ENCODE results near the gene DNAJC25.

DNAJC25 gene

GRCh38 chr9:111599092-111599954, 31.8 kb upstream of the DNAJC25 start, which contains the start of gene PTGR1:
Gene PTGR1, minus strand, starts transcription at chr9:111599647. Its CDS starts 2,225 bp downstream, at chr9:111597422.
- Histone ChIP-seq H3K27ac (peak within 1 kb of the TSS; percentile 58 to 91), H3K4me3 (peak within 1 kb of the TSS; percentile 86)
- TF ChIP-seq CTCF (IDR thresholded peaks at IDR 0.05), result no peak
- DNase-seq (ENCODE audit: low spot score), result peak; percentile 90

GRCh38 chr9:111599955-111600343, 31.2 kb upstream of the DNAJC25 start:
- DNase-seq (ENCODE audit: low spot score), result no peak
- no peak for TF ChIP-seq CTCF (IDR thresholded peaks at IDR 0.05)
- peak overlapping the region in 1 of 2 donors; percentile 91 for H3K27ac ChIP-seq
- peak overlapping the region; percentile 86 for H3K4me3 ChIP-seq

- H3K27ac ChIP-seq, result no peak overlapping the region
- H3K4me3 ChIP-seq, result no peak overlapping the region
- TF ChIP-seq CTCF (IDR thresholded peaks at IDR 0.05), result no peak
- no peak for DNase-seq (ENCODE audit: low spot score)
Observed at GRCh38 chr9:111601237-111602018, 29.7 kb upstream of the DNAJC25 start.

- no peak for TF ChIP-seq CTCF (IDR thresholded peaks at IDR 0.05)
- no peak for DNase-seq (ENCODE audit: low spot score)
- Histone ChIP-seq H3K27ac (no peak overlapping the region), H3K4me3 (no peak overlapping the region)
Observed at GRCh38 chr9:111603041-111603440, 28.1 kb upstream of the DNAJC25 start.

GRCh38 chr9:111604054-111604615, 27.0 kb upstream of the DNAJC25 start:
- H3K4me3 ChIP-seq, result no peak overlapping the region

GRCh38 chr9:111605041-111605559, 26.0 kb upstream of the DNAJC25 start:
- H3K27ac ChIP-seq, result no peak overlapping the region
- no peak overlapping the region for H3K4me3 ChIP-seq
- no peak for TF ChIP-seq CTCF (IDR thresholded peaks at IDR 0.05)
- no peak for DNase-seq (ENCODE audit: low spot score)

More at GRCh38 chr9:111604054-111604615, 27.0 kb upstream of the DNAJC25 start:
- no peak overlapping the region for H3K27ac ChIP-seq
- DNase-seq (ENCODE audit: low spot score), result no peak
- TF ChIP-seq CTCF (IDR thresholded peaks at IDR 0.05), result no peak

All from coronary artery (tissue), 2 donors.